Progenitor cell of endocrine pancreas (in vitro differentiated cells): Measurements from ENCODE around the gene MLST8. TPM values are rescaled to one million over a fixed set of nuclear protein-coding genes. Genes with fewer than 3 reads are reported as not detected.

Experiments
- DNase-seq: peaks from one replicate; pipeline ENCODE4 v3.0.0; 2021; ENCODE audit warnings: low spot score; ENCODE audit not compliant: unreplicated experiment
- H3K27ac Mint-ChIP-seq: 2 replicates; pipeline ENCODE4 v1.8.0; 2021; ENCODE audit warnings: mild to moderate bottlenecking, moderate library complexity, mixed read lengths
- H3K27me3 Mint-ChIP-seq: 2 replicates; pipeline ENCODE4 v1.8.0; 2021; ENCODE audit warnings: mixed read lengths
- H3K36me3 Mint-ChIP-seq: 2 replicates; pipeline ENCODE4 v1.8.0; 2022; ENCODE audit warnings: mixed read lengths; ENCODE audit not compliant: insufficient read depth
- H3K4me1 Mint-ChIP-seq: 2 replicates; pipeline ENCODE4 v1.8.0; 2021; ENCODE audit warnings: low read depth, mixed read lengths
- H3K4me3 Mint-ChIP-seq: 2 replicates; pipeline ENCODE4 v1.8.0; 2021; ENCODE audit warnings: low read depth, mild to moderate bottlenecking, moderate library complexity, mixed read lengths
- H3K9me3 Mint-ChIP-seq: 2 replicates; pipeline ENCODE4 v1.8.0; 2021; ENCODE audit warnings: low read depth, mixed read lengths
- CTCF ChIP-seq: fragments of 200-600 bp; sonication (generic); IDR thresholded peaks from one replicate; pipeline ENCODE4 v1.5.0; 2021; ENCODE audit warnings: antibody characterized with exemption, mild to moderate bottlenecking; ENCODE audit not compliant: unreplicated experiment
- total RNA-seq: library from RNA; stranded (reverse); gene quantifications from 2 replicates; pipeline ENCODE4 v1.2.1, GENCODE V29; 2021

MLST8 gene
- total RNA-seq, 1 donor from 2014 or later: 51.5 TPM

- H3K27me3 Mint-ChIP-seq: no peaks in the 10 kb centered on the region
- no peaks in the 10 kb centered on the region for H3K4me1 Mint-ChIP-seq
- H3K9me3 Mint-ChIP-seq: no peaks in the 10 kb centered on the region
- H3K27ac Mint-ChIP-seq: no peak overlapping the region
- TF ChIP-seq CTCF: no peak
- DNase-seq: no peak
- H3K36me3 Mint-ChIP-seq: peaks cover 13% of the 10 kb centered on the region
- H3K4me3 Mint-ChIP-seq: no peak overlapping the region
Observed at GRCh38 chr16:2178321-2179106, 26.7 kb upstream of the MLST8 start.

GRCh38 chr16:2179107-2179501 is 26.1 kb upstream of the MLST8 start:
- Mint-ChIP-seq H3K4me3 (no peak overlapping the region), H3K36me3 (peaks cover 10% of the 10 kb centered on the region), H3K27ac (no peak overlapping the region), H3K4me1 (no peaks in the 10 kb centered on the region), H3K9me3 (no peaks in the 10 kb centered on the region), H3K27me3 (no peaks in the 10 kb centered on the region)
- no peak for TF ChIP-seq CTCF
- DNase-seq: no peak

- no peak overlapping the region for H3K4me3 Mint-ChIP-seq
- no peaks in the 10 kb centered on the region for H3K27me3 Mint-ChIP-seq
- no peaks in the 10 kb centered on the region for H3K9me3 Mint-ChIP-seq
- no peak overlapping the region for H3K27ac Mint-ChIP-seq
- no peaks in the 10 kb centered on the region for H3K4me1 Mint-ChIP-seq
- peaks cover 7% of the 10 kb centered on the region for H3K36me3 Mint-ChIP-seq
- no peak for DNase-seq
- TF ChIP-seq CTCF: no peak
Observed at GRCh38 chr16:2179576-2179975, 25.7 kb upstream of the MLST8 start.

GRCh38 chr16:2180461-2180860 is 24.8 kb upstream of the MLST8 start:
- H3K27me3 Mint-ChIP-seq: no peaks in the 10 kb centered on the region
- H3K27ac Mint-ChIP-seq: no peak overlapping the region
- no peak for TF ChIP-seq CTCF
- no peaks in the 10 kb centered on the region for H3K4me1 Mint-ChIP-seq
- peaks cover 7% of the 10 kb centered on the region for H3K36me3 Mint-ChIP-seq
- H3K9me3 Mint-ChIP-seq: no peaks in the 10 kb centered on the region
- H3K4me3 Mint-ChIP-seq: no peak overlapping the region
- DNase-seq: no peak

GRCh38 chr16:2180962-2181923 is 24.0 kb upstream of the MLST8 start:
- Mint-ChIP-seq H3K4me1 (no peaks in the 10 kb centered on the region), H3K27ac (no peak overlapping the region), H3K9me3 (no peaks in the 10 kb centered on the region), H3K27me3 (no peaks in the 10 kb centered on the region), H3K4me3 (no peak overlapping the region), H3K36me3 (peaks cover 5% of the 10 kb centered on the region)
- TF ChIP-seq CTCF: no peak
- no peak for DNase-seq
